CD4-positive, alpha-beta T cell treated with Interferon gamma for 1 hour (primary cell): ENCODE data around the gene CCDC51.
A peak's percentile ranks its signal among the peaks of the same experiment; 100 is the strongest.
"Not testable (repeated sequence)": the region's sequence is repeated elsewhere in the genome, so short reads cannot be mapped to it uniquely, and the experiment has no call there.

ENCODE experiments used
- DNase-seq: peaks from one replicate; pipeline ENCODE4 v3.0.0-alpha.2; 2020

Gene CCDC51

DNA sequence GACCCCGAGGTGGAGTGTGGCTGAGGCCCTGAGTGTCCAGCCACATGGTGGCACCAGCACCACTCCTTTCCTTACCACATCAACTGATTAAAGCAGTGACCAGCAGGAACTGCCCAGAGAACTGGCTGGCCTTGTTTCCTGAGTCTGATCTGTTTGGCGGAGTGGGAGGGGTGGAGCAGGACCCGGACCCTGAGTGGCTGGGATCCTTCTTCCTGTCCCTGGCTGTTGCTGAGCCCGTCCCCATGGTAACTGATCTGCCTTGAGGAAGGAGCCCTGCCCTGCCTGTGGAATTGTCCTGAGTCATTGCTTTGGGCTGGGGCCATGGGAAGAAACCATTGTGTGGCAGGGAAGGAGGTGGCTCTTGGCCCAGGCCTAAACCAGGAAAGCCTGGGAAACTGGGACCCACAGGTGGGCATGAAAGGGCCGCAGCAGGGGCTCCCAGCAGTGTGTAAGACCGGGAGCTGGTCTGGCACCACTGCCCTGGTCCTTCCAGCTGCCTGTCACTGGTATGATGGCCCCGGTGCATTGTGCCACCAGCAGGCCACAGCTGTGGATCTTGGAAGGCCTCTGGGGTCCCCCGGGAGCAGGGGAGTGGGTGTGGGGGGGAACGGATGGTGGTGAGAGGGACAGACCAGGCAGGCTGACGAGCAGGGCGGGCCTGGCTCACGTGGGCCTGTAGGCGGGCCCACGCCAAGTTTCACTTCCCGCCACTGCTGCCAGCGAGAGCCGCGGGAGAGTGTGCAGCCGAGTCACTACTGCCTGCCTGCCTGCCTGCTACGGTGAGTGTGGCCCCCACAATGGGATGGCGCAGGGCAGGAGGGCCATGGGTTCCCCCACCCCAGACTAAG, 25.8 kb upstream of the CCDC51 start:
- peak; percentile 90 for DNase-seq

DNA sequence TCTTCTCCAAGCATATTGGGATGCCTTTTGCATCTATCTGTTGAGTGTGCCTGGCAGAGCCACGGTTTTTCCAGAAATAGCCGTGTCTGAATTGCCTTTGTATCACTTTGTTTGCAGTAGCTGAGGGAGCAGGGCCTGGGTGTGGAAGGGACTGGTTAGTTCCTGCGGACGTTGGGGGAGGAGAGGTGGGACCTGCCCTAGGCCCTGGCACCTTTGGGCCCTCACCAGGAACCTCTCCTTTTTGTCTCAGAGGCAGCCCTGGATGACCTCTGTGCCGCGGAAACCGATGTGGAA, 25.3 kb upstream of the CCDC51 start:
- DNase-seq: no peak

DNA sequence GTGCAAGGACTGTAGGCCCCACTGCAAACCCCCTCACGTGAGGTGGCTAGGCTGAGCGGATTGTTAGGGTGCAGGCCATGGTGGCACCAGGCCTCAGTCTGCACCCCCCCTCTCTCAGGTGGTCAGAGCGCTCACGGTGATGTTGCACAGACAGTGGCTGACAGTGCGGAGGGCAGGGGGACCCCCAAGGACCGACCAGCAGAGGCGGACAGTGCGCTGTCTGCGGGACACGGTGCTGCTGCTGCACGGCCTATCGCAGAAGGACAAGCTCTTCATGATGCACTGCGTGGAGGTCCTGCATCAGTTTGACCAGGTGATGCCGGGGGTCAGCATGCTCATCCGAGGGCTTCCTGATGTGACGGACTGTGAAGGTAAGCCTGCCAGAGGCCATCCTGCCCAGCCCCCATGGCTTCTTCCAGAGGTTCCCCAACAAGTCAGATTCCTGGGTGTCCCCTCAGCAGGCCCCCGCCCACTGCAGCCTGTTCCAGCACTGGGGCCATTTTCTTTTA, 24.8 kb upstream of the CCDC51 start:
- no peak for DNase-seq

DNA sequence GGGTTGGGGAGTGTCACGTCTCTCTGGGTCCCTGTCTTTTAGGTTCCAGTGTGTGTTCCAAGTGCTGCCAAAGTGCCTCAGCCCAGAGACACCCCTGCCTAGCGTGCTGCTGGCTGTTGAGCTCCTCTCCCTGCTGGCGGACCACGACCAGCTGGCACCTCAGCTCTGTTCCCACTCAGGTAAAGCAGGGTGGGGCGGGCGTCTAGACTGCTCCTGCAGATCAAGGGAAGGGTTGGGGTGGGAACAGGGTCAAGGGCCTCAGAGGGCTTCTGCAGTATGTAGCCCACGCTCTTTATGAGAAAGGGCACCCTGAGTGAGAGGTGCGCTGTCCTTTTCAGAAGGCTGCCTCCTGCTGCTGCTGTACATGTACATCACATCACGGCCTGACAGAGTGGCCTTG, 23.8 kb upstream of the CCDC51 start:
- DNase-seq: no peak

GRCh38 chr3:48461767-48462166, 21.8 kb upstream of the CCDC51 start:
- DNase-seq: not testable (repeated sequence)

DNA sequence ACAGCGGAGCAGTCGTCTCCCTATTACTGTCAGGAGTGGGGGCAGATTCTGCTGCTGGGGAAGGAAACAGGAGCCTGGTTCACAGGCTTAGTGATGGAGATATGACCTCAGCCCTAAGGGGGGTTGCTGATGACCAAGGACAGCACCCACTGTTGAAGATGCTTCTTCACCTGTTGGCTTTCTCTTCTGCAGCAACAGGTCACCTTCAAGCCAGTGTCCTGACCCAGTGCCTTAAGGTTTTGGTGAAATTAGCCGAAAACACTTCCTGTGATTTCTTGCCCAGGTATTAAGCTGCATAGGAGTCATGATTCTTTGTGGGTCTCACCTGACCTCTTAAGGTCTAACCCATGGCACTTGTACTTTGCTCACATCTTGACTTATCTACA, 20.6 kb upstream of the CCDC51 start:
- DNase-seq: no peak

DNA sequence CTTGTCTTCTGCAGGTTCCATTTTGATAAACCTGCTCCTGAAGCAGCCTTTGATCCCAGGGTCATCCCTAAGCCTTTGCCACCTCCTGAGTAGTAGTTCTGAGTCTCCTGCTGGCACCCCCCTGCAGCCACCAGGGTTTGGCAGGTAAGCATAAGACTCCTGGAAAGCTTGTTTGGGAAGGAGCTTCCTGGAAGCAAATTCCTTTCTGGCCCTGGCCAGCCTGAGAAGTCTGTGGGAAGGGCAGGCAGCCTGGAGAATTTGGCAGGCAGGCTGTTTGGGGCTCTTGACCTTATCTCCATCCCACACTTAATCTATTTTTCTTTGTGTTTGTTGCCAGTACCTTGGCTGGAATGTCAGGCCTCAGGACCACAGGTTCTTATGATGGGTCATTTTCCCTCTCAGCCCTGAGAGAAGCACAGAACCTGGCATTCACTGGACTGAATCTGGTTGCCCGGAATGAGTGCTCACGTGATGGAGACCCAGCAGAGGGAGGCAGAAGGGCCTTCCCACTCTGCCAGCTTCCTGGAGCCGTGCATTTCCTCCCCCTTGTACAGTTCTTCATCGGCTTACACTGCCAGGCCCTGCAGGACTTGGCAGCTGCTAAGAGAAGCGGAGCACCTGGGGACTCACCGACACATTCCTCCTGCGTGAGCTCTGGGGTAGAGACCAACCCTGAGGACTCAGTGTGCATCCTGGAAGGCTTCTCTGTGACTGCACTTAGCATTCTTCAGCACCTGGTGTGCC, 20.0 kb upstream of the CCDC51 start:
- no peak for DNase-seq

DNA sequence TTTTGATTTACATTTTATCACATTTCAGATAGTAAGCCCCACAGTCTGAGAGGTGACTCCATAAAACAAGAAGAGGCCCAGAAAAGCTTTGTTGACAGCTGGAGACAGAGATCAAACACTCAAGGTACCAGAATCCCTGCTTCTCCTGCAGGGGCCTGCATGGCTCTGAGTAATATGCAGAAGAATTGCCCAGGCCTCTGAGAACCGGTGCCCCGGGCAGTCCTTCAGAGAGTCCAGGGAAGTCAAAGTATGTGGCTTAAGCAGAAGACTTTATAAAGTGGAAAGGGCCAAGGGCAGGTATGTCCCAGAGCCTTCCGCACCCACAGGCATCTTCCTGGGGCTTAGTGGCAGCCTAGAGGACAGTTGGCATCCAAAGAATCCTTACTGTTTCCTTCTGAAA, 19.4 kb upstream of the CCDC51 start:
- DNase-seq: no peak

DNA sequence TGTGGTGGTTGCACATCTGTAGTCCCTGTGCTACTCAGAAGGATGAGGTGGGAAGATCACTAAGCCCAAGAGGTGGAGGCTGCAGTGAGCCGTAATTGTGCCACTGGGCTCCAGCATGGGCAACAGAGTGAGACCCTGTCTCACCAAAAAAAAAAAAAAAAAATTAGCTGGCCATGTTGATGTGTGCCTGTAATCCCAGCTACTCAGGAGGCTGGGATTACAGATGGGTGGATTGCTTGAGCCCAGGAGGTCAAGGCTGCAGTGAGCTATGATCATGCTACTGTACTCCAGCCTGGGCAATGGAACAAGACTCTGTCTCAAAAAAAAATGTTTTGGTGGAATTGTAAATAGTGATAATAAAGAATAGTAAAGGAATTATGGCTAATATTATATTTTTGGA, 16.5 kb upstream of the CCDC51 start:
- DNase-seq: no peak

DNA sequence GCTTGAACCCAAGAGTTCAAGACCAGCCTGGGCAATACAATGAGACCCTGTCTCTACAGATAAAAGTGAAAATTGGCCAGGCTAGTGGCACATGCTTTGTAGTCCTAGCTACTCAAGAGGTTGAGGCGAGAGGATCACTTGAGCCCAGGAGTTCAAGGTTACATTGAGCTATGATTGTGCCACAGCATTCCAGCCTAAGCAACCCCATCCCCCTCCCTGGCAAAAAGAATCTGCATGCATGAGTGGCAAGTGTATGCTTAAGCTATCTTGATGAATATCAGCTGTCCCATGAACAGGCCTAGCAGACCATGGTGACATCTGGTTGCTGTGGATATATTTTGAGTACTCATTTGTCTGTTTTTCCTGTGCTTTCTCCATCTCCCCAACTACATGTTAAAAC, 11.4 kb upstream of the CCDC51 start:
- DNase-seq: no peak

DNA sequence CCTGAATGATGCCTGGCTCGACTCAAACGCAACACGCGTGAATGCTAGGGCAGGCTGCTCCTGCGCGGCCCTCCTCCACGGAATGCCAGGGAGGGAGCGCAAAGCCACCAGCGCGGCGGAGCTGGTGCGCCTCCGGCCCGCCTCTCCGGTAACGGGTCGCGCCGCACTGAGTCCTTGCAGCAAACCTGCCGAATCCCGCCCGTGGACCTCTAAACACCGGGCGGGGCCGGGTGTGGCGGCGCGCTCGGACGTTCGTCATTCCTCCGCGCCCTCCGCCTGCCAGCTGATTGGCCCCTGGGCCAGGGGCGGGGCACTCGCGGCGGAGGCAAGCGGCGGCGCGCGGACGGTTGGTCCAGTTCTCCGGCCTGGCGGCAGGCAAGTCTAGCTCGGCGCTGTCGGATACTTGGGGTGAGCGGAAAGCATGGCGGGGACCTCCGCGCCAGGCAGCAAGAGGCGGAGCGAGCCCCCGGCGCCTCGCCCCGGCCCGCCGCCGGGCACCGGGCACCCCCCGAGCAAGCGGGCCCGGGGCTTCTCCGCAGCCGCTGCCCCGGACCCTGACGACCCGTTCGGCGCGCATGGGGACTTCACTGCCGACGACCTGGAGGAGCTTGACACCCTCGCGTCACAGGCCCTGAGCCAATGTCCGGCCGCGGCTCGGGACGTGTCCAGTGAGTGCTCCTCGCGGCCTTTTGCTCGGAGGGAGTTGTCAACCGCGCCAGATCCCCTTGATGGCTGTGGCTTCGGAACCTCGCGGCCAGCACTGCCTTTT, 6.7 kb upstream of the CCDC51 start, which contains the start of gene ATRIP:
TSS of gene ATRIP (plus strand) at position 313 of the 769 bp plus-strand sequence. CDS start at position 422, 109 bp downstream.
- DNase-seq: peak; percentile 78

DNA sequence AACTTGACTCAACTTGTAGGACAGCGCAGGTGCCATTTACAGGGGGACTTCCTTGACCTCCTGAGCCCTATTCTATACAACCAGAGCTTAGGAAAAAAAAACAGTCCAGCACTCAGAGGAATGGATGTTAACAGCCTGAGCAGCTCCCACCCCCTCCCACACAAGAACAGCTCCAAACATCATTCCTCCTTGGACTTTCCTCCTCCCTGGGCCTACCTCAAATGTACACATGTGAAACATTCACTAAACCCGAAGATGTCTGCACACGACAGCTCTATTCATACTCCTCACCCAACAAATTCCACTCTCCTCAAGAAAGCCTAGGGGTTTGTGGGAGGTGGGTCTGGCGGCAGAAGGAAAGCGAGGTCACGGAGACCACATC, 6.1 kb upstream of the CCDC51 start:
- DNase-seq: no peak

GRCh38 chr3:48445277-48445882, 5.5 kb upstream of the CCDC51 start:
- no peak for DNase-seq

GRCh38 chr3:48441940-48442339, 2.0 kb upstream of the CCDC51 start:
- DNase-seq: no peak

DNA sequence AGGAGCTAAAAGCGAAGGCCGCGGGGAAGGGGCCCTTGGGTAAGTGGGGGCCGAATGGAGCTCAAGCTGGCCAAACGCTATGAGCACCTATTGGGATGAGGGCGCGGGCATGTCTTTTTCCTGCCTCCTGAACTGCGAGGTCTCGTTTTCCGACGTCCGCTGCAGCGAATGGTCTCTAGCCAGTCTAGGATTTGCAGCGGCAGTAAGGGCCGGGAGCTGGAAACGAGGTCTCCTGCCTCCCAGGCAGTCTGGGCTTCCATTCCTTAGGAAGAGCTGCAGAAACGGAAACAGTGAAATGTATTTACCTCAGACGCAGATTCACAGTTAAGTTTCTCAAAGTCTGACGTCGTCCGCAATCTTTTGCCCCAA, 655 bp upstream of the CCDC51 start:
- no peak for DNase-seq

GRCh38 chr3:48437812-48438211, 2.1 kb downstream of the CCDC51 start:
- DNase-seq: no peak

- DNase-seq: no peak
Observed at GRCh38 chr3:48436855-48437254, 3.1 kb downstream of the CCDC51 start.

GRCh38 chr3:48436477-48436787, 3.5 kb downstream of the CCDC51 start:
- DNase-seq: no peak

DNA sequence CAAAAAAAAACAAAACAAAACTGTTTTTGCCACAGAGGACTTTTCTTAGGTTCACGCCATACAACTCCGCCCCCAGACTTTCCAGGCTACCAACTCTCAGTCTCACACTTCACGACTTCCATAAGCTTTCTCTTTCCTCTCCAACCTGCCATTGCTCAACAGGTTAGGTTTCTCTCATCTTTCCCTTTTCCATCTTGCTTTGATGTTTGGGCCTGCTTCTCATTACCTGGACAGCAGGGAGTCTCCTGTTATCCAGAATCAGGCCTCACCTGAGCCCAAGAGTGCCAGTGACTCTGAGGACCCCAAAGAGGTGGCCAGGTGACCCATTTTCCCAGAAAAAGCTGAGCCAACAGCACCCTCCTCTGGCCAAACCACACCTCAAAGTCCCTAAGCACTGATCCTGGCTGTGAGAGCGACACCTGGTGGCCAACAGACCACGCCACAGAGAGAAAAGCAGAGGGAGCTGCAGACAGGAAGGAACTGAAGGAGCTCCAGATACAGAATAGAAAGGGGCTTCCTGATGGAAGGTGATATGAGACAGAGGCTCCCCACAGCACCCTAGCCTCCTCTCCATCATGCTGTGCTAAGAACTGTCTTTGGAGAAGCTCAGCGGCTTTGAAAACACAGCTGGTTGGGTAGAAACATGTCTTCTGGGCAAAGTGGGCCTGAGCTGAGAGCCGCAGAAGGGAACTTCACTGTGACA, 4.0 kb downstream of the CCDC51 start:
- peak; percentile 83 for DNase-seq

GRCh38 chr3:48435223-48435595, 4.7 kb downstream of the CCDC51 start:
- DNase-seq: no peak

DNA sequence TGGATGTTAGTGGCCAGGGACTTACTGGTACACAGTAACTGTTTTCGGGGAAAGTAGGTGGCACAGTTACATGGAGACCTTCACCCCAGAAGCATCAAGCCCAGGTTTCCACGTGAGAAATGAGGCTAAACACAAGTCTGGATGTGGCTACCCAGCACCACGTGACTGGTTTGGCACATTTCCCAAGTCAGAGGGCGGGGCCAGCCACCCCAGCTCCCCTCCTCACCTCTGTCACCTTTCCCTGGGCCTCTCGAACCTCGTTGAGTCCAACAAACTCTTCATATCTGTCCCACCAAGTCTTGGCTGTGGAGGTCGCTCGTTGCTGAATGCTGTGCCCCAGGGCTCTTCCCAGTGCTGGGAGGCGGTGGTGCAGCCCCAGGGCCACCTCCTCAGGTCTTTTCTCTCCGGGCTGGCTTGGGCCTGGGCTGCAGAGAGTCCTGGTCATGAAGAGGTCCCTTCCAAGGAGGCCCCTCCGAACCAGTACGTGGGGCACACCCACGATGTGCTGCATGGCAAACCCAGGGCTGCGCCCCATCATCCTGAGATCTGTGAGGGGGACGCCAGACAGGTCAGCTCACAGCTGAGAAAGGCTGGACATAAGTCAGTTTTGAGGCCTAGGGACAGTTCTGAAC, 5.2 kb downstream of the CCDC51 start:
- DNase-seq: no peak

DNA sequence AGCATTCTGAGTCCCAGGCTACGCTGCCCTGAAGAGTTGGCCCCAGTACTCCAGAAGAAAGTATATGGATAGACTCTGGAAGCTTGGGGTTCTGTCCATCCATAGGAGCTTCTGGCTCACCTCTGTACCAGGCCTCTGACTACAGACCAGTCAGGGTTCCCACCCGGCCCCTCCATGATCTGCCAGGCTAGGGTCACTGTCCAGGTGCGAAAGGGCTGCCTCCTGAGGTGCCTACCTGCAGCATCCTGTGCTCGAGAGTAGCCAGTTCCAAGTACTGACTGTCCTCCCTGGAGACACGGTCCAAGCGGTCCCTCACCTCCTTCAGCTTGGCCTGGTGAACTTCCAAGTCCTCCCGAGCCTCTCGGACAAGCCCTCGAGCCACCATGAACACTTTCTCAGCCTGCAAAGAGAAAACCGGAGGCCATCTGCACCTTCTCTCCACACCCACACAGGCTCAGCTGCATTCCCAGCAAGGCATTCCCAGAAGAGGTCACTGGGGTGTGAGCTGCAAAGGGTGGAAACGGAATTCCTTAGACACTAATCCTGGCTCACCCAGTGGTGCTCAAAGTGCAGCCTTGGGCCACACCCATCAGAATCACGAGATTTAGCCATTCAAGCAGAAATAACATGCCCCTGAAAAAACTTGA, 6.3 kb downstream of the CCDC51 start:
- DNase-seq: no peak
